ENCODE results near the gene ACP7.
A peak's percentile ranks its signal among the peaks of the same experiment; 100 is the strongest.
"Not testable (repeated sequence)": the region's sequence is repeated elsewhere in the genome, so short reads cannot be mapped to it uniquely, and the experiment has no call there.

ACP7 gene

GRCh38 chr19:39110263-39110967 is 26.2 kb downstream of the ACP7 start:
- DNase-seq = peak; percentile 84

DNA sequence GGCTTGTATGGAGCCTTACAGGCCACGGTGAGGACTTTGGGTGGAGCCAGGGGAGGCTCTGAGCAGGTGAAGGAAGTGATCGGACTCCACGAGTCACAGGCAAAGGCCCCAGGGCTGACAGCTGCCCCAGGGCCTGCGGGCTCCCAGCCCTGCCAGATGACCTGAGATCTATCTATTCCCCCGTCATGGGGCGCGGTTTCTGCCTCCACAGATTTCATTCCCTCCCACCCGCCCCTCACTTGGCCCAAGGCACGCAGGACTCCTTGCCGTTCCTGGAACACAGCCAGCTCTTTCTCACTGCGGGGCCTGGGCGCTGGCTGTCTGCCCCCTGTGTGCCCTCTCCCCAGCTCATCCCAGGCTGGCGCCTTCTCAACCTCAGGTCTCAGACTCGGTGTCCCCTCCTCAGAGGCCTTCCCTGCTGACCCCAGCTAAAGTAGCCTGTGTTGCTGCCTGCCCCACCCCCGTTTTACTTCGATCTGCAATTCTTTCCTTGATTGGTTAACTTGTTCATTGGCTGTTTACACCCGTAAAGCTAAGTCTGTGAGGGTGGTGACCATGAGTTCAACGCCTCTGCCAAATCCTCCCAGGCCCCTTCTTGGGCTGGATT is 27.5 kb downstream of the ACP7 start:
- no peak for DNase-seq

DNA sequence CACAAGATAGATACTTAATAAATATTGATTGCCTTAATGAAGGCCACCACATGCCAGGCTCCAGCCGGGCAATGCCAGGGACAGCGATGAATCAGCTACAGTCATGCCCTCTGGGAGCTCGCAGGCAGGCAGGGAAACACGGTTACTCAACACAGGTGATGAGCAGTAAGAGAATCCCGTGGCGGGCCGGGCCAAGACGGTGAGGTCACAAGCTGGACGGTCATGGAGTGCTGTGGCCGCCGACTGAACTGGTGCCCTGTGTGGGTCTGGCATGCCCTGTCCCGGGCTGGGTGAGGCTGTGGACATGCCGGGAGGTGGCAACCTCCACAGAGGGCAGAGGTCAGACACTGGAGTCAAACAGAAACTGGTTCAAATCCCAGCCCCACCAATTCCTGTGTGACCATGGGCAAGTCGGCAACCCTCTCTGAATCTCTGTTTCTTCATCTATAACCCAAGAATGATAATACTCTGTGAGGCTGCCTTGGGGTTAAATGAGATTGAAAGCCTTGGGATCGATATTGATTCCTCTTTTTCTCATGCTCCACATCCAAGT is 28.2 kb downstream of the ACP7 start:
- no peak for DNase-seq

DNA sequence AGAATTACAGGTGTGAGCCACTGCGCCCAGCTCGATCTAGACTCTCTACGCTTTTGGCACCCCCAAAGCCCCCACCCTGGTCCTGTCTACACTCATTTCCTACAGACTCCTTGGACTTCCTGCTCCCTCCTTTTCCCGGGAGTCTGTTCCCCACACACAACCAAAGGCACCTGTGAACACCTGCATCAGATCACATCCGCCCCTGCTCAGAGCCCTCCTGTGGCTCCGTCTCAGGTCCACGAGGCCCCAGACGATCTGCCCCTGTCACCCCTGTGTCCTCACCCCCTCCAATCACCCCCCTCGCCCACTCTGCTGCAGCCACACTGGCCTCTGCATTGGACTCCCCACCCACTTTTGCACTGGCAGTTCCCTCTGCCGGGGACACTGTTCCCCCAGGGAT is 29.0 kb downstream of the ACP7 start:
- no peak for DNase-seq

GRCh38 chr19:39115105-39115847 is 31.1 kb downstream of the ACP7 start:
- DNase-seq = no peak

GRCh38 chr19:39117023-39117422 is 32.9 kb downstream of the ACP7 start:
- DNase-seq = not testable (repeated sequence)

- DNase-seq = no peak
Measured at GRCh38 chr19:39119830-39120229, 35.7 kb downstream of the ACP7 start.

DNA sequence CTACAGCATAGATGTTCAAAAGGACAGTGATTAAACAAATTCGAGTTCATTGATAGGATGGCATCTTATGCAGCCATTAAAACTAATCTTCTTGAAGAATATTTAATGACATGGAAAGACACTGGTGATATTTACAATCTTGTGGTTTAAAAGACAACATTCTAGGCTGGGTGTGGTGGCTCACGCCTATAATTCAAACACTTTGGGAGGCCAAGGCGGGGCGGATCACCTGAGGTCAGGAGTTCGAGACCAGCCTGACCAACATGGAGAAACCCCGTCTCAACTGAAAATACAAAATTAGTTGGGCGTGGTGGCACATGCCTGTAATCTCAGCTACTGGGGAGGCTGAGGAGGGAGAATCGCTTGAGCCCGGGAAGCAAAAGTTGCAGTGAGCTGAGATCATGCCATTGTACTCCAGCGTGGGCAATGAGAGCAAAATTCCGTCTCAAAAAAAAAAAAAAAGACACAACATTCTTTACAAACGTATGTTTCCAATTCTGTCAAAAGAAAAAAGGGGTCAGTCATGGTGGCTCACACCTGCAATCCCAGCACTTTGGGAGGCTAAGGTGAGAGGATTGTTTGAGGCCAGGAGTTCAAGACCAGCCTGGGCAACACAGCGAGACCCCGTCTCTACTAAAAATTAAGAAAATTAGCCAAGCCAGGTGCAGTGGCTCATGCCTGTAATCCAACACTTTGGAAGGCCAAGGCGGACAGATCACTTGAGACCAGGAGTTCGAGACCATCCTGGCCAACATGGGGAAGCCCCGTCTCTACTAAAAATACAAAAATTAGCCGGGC is 39.0 kb downstream of the ACP7 start:
- DNase-seq = no peak

GRCh38 chr19:39124136-39124764 is 40.1 kb downstream of the ACP7 start:
- DNase-seq = no peak

DNA sequence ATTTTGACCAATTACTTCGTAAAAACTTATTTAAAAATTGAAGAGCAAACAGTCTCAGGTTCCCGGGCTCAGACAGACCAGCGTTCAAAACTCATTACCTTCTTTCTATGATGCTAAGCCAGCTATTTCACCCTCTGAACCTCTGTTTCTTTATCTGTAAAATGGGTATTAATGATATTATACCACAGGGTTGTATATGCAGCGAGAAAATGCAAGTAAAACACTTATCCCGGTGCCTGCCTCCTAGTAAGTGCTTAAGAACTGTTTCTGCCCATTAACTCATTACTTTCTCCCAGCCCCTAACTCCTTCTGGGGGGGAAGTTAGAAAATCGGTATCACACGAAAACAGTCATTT is 41.0 kb downstream of the ACP7 start:
- no peak for DNase-seq

DNA sequence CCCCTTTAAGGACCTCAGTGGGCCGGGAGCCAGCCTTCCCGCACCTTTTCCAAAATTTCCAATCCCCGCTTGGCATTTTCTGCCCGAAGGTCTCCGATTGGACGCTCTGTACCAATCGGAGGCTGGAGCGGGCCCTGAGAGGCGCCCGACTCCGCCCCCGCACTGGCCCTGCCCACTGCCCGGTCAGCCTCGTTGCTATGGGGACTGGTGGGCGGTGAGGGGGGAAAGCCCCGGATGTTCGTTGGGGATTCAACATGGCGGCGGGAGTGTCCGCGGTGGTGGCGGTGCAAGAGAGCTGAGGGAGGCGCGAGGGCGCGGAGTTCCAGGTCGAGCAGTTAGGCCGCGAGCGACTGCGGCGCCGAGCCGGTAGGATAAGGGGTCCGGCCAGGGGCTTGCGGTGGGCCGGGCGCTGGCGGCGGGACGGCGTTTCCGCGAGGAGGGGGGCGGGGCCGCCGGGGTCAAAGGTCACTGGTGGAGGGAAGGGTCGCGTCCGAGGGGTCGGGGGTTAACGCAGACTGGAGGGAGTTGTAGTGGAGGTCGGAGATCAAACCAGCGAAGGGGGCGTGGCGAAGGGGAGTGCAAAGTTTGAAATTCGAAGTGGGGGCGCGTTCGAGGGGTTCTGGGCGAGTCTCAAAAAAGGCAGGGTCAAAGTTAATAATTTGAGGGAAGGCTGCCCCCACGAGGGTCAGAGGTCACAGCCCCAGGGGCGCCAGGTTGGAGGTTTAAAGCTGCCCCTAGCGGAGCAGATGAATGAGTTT is 41.6 kb downstream of the ACP7 start, which contains the start of gene PAK4:
TSS of gene PAK4 (plus strand) at position 233 of the 758 bp plus-strand sequence. CDS start 43,768 bp downstream, outside the sequence.
- peak; percentile 99 for DNase-seq

DNA sequence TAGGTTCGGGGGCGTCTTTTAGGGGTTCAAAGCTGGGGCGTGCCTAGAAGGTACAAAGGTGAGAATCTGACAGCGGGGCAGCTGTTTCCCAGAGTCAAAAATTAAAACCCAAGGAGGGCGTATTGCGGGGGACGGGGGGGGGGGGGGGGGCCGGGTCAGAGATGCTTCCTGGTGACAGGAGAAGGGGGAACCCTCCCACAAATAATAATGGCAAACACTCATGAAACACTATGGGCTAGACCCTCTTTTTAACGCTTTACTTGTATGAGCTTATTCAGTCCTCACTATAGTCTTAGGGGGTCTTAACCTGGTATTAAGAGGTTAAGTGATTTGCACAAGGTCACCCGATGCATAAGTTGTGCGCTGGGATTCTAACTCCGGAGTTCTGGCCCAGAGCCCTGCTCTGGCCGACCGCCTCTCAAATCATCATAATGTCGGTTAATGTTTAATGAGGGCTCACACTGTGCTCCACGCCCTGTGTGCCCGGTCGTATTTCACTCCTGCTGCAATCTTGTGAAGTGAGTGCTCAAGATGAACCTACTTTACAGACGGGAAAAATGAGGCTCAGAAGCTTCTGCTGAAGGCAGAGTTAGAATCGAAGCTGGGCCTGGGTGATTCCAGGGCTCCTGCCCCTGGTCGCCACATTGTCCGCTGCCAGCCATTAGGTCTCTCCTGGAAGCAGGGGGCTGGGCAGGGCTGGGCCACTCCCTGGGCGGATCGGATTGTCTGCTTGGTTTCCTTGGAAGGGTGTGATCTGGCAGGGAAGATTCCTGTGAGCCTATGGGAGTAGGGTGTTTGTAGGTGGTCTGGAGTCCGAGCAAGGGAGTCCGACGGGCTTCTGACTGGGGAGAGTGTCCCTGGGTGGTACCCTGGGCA is 42.4 kb downstream of the ACP7 start:
- no peak for DNase-seq

DNA sequence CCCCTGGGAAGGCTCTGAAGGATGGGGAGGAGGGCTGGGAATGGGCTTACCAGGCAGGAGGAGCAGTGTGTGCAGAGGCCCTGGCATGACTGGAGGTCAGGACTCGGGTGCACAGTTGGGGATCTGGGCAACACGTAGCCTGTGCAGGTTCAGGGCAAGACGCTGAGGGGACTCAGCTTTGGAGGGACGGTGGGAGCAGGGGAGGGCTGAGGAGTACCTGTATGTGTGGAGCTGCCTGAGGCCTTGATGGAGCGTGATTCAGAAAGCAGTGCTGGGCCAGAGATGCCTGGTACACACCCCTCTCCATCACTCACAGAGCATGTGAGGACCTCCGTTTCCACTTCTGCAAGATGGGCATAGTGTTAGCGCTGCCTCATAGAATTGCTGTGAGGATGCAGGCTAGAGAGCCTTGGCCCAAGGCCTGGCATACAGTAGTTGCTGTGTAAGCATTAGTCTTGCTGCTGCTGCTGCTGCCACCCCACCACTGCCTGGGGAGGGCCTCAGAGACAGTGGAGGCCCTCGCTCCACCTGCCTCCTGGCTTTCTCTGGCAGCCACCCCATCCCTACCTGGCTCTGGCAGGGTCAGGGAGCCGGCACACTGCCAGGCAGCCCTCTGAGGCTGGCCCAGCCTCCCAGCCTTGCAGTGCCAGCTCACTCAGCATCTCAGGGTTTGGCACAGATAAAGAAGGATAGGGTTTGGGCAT is 43.8 kb downstream of the ACP7 start:
- no peak for DNase-seq

DNA sequence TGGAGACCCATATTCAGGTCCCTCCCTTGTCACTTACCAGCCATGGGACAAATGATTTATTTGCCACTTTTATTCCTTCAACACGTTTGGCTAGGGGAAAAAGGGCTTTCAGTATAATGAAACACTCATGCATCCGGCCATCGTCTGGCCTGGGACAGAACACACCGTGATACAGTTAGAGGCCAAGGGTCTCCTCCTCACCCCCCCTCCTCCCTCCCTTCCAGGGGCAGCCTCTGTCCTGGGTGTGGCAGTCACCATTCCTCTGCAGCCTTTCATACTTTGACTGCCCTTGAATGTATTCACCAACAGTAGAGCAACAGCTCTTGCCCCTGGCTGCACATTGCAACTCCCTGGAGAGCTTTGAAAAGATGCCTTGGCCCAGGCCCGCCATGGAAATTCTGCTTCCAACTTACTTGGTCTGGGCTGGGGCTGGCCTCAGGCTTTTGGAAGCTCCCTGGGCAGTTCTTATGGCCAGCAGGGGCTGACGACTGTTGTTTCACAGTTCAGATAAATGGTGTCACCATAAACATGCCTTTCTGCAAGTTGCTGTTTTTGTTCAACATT is 44.4 kb downstream of the ACP7 start:
- no peak for DNase-seq

GRCh38 chr19:39129116-39129515 is 44.9 kb downstream of the ACP7 start:
- DNase-seq = no peak

DNA sequence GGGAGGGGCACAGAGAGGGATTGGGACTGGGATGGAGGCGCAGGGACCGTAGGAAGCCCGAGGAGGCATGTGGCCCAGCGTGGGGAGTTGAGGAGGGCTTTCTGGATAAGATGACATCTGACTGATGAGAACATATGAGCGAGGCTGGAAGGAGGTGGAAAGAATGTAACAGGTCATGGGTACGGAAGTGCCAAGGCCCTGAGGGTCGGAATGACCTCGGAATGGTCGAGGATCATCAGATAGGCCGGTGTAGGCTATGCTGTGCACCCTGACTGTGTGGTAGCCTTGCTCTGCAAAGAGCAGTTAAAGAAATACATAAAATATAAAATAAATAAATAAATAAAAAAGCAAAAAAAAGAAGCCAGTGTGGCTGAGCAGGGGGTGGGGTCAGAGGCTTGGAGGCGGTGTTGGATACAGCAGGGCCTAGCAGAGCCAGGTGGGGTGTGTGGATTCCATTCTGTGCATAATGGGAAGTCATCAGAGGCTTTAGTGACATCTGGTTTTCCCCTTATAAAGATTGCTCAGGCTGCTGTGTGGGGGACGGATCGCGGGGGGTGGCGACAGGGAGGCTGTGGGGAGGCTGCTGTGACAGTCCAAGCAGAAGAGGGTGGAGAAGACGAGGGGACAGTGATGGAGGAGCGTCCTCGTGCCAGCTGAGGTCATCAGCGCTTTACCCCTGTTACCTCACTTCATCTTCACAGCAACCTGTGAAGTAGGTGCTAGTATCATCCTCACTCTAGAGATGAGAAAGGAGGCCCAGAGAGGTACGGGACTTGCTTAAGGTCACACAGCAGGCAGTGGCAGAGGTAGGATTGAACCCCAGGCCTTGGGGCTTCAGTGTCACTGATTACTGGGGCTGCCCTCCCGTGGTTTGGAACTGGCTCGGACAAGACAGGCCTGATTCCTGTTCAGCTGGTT is 46.4 kb downstream of the ACP7 start:
- no peak for DNase-seq

GRCh38 chr19:39131255-39131755 is 47.1 kb downstream of the ACP7 start:
- no peak for DNase-seq

DNA sequence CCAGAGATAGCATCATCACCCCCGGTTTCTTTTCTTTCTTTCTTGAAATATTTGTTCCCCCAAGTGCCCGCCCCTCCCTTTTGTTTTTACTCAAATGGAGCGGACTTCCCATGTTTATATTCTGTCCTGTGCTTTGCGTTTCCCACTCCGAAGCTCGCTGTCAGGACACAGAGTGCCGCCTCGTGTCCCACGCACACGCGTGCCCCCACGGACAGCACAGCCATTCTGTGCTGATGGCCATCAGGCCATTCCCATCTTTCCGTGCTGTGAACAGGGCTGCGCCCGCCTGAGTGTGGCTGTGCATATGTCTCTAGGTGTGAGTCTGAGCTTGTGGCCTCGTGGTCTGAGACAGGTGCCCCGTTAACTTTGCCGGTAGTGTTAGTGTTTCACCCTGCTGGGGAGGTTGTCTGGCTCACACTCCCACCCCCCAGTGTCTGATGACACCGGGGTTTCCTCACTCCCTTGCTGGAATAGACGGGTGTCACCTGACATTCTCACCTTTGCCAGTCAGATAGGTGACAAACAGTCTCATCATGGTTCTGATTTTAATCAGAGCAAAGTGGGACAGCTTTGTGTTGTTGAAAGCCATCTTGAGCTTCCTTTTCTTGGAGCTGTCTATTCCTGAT is 48.3 kb downstream of the ACP7 start:
- DNase-seq = no peak
